HEK293T (cell line): ENCODE data around the gene ATP6V0E2.

Source experiments
- BHLHE40 ChIP-seq: fragments of 450-650 bp; IDR thresholded peaks from 2 replicates; pipeline ENCODE4 v1.6.1; 2016; ENCODE audit warnings: mild to moderate bottlenecking, moderate library complexity, borderline replicate concordance
- ELF4 ChIP-seq: fragments of 450-650 bp; IDR thresholded peaks from 2 replicates; pipeline ENCODE4 v1.6.1; 2017; ENCODE audit warnings: antibody characterized with exemption
- FOXA1 ChIP-seq: fragments of 450-650 bp; IDR thresholded peaks from 2 replicates; pipeline ENCODE4 v1.6.1; 2016; ENCODE audit warnings: mild to moderate bottlenecking
- FOXK2 ChIP-seq: fragments of 450-650 bp; IDR thresholded peaks from 2 replicates; pipeline ENCODE4 v1.6.1; 2016; ENCODE audit warnings: mild to moderate bottlenecking
- SP1 ChIP-seq: fragments of 450-650 bp; IDR thresholded peaks from 2 replicates; pipeline ENCODE4 v1.6.1; 2017
- TARDBP ChIP-seq: fragments of 450-650 bp; IDR thresholded peaks from 2 replicates; pipeline ENCODE4 v1.6.1; 2016
- TF ChIP-seq, protein P1 (sequence below): fragments of 450-650 bp; IDR thresholded peaks from 2 replicates; pipeline ENCODE4 v1.6.1; 2016

DNA sequence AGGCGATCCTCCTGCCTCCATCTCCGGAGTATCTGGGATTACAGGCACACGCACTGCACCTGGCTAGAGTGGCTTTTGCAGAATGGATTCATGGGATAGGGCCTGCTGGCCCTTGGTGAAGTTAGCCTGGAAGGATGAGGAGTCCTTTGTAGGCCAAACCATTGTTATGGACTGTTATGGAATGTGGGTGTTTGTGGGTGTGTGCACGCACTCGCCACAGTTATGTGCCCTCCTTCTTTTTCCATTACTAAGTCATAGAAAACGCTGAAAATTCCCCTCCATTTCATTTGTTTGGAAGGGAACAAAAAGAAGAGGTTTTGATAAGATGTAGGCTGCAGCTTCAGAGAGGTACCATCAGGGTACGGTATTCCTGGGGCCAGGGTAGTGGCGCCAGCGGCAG is 20.6 kb upstream of the ATP6V0E2 start:
- TF ChIP-seq, protein P1, sequence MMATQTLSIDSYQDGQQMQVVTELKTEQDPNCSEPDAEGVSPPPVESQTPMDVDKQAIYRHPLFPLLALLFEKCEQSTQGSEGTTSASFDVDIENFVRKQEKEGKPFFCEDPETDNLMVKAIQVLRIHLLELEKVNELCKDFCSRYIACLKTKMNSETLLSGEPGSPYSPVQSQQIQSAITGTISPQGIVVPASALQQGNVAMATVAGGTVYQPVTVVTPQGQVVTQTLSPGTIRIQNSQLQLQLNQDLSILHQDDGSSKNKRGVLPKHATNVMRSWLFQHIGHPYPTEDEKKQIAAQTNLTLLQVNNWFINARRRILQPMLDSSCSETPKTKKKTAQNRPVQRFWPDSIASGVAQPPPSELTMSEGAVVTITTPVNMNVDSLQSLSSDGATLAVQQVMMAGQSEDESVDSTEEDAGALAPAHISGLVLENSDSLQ: no peak
- no peak for TF ChIP-seq SP1
- TF ChIP-seq TARDBP: no peak
- no peak for TF ChIP-seq FOXK2
- no peak for TF ChIP-seq BHLHE40
- no peak for TF ChIP-seq ELF4
- no peak for TF ChIP-seq FOXA1
